ENCODE results near the gene IGFL2. TPM values are rescaled to one million over a fixed set of nuclear protein-coding genes. Genes with fewer than 3 reads are reported as not detected.
"Not testable (repeated sequence)": the region's sequence is repeated elsewhere in the genome, so short reads cannot be mapped to it uniquely, and the experiment has no call there.

Gene IGFL2
- not detected for total RNA-seq

DNA sequence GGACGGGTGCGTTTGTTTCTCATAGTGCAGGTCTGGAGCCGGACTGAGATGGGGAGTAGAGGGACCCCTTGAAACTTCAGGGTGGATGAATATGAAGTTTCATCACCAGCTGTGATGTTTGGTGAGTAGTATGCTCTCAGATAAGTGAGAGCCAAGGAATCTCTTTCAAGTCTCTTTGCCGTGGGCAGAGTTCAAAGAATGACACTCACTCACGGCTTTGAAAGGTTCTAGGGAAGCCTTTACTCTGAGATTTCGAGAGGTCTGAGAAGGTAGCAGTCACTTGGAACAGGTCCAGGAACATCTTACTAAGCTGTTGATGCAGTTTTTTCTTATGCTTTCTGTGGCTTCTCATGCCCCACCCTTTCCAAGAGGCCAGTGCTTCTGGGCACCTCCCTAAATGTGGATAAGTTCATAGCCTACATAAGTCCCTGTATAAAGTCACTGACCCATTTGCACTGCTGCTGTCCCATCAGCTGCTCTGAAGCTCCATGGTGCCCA lies at the start of gene IGFL2:
TSS of gene IGFL2 (plus strand) at position 448 of the 498 bp plus-strand sequence. CDS start at position 489, 41 bp downstream.
- H3K27me3 ChIP-seq (ENCODE audit: control insufficient read depth in 3 of 3, insufficient read depth in 3 of 3, low read length in 3 of 3) = peaks cover 4 to 17% (median 8%) of the 10 kb centered on the region in 3 donors
- H3K27ac ChIP-seq (ENCODE audit: low read depth, low read length) = no peak within 1 kb of the TSS

DNA sequence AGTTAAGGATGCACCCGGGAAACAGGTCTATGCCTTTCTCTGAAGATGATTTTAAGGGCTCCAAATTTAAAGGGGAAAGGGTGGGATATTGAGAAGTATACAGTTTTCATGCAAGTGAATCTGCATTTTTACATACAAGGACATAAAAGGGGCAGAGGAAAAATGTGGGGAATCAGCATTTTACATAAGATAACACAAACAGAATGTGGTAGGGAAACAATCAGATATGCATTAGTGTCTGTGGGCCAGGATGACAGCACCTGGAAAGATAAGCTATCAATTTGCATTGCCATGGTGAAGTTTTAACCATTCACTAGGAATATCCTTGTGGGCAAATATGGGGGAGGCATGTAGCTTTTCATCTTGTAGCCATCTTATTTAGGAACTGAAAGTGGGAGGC lies 47.7 kb upstream of the IGFL2 start:
- H3K9me3 ChIP-seq (ENCODE audit: control insufficient read depth in 3 of 3, low read length in 3 of 3) = peaks cover 0 to 4% (median 3%) of the 10 kb centered on the region in 3 donors
- no peaks in the 10 kb centered on the region for H3K36me3 ChIP-seq (ENCODE audit: control insufficient read depth in 3 of 3, insufficient read depth in 3 of 3, low read length in 3 of 3)
- H3K27me3 ChIP-seq (ENCODE audit: control insufficient read depth in 3 of 3, insufficient read depth in 3 of 3, low read length in 3 of 3) = peaks cover 5 to 19% (median 16%) of the 10 kb centered on the region in 3 donors
- H3K9ac ChIP-seq (ENCODE audit: low read depth in 1 of 3, low read length in 3 of 3) = no peak overlapping the region
- H3K4me3 ChIP-seq (ENCODE audit: low read length in 3 of 3) = no peak overlapping the region
- H3K4me1 ChIP-seq (ENCODE audit: control insufficient read depth in 3 of 3, insufficient read depth in 3 of 3, low read length in 3 of 3) = no peaks in the 10 kb centered on the region
- no peak overlapping the region for H3K27ac ChIP-seq (ENCODE audit: low read depth, low read length)

More for the DNA sequence above, at the start of gene IGFL2:
- H3K9me3 ChIP-seq (ENCODE audit: control insufficient read depth in 3 of 3, low read length in 3 of 3) = no peaks in the 10 kb centered on the region
- no peak within 1 kb of the TSS for H3K4me3 ChIP-seq (ENCODE audit: low read length in 3 of 3)
- no peak within 1 kb of the TSS for H3K9ac ChIP-seq (ENCODE audit: low read depth in 1 of 3, low read length in 3 of 3)
- H3K4me1 ChIP-seq (ENCODE audit: control insufficient read depth in 3 of 3, insufficient read depth in 3 of 3, low read length in 3 of 3) = no peaks in the 10 kb centered on the region
- no peaks in the 10 kb centered on the region for H3K36me3 ChIP-seq (ENCODE audit: control insufficient read depth in 3 of 3, insufficient read depth in 3 of 3, low read length in 3 of 3)

DNA sequence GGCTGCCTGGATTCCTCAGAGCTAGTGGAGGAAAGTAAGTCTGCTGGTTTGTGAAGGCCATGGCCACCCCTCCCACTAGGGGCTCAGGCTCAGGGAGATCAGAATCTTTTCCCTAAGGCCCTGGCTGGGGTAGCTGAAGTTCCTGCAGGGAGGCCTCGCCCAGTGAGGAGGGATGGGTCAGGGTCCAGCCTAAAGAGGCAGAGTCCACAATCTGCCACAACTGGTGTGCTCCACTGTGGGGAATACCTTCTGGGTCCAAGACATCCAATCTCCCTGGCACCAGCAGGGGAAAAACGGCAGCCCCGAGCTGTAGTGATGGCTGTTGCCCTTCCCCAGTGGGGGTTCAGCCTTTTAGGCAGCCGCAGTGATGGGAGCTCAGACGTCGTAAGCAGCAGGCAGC lies 46.7 kb upstream of the IGFL2 start:
- H3K27ac ChIP-seq (ENCODE audit: low read depth, low read length) = no peak overlapping the region

DNA sequence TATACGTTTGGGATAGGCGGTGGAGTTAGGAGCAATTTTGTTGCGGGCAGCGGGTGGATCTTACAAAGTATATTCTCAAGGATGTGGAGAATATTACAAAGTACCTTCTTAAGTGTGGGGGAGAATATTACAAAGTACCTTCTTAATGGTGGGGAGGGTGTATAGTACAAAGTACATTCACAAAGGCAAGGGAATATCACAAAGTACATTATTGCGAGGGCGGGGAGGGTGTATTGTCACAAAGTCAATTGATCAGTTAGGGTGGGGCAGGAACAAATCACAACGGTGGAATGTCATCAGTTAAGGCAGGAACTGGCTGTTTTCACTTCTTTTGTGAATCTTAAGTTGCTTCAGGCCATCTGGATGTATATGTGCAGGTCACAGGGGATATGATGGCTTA lies 45.7 kb upstream of the IGFL2 start:
- peaks cover 5 to 22% (median 16%) of the 10 kb centered on the region in 3 donors for H3K27me3 ChIP-seq (ENCODE audit: control insufficient read depth in 3 of 3, insufficient read depth in 3 of 3, low read length in 3 of 3)
- H3K9ac ChIP-seq (ENCODE audit: low read depth in 1 of 3, low read length in 3 of 3); H3K27ac ChIP-seq (ENCODE audit: low read depth, low read length); H3K4me3 ChIP-seq (ENCODE audit: low read length in 3 of 3); H3K9me3 ChIP-seq (ENCODE audit: control insufficient read depth in 3 of 3, low read length in 3 of 3); H3K36me3 ChIP-seq (ENCODE audit: control insufficient read depth in 3 of 3, insufficient read depth in 3 of 3, low read length in 3 of 3); H3K4me1 ChIP-seq (ENCODE audit: control insufficient read depth in 3 of 3, insufficient read depth in 3 of 3, low read length in 3 of 3): not testable (repeated sequence)

More for the DNA sequence above, 46.7 kb upstream of the IGFL2 start:
- Histone ChIP-seq H3K4me3 (ENCODE audit: low read length in 3 of 3) (no peak overlapping the region), H3K27me3 (ENCODE audit: control insufficient read depth in 3 of 3, insufficient read depth in 3 of 3, low read length in 3 of 3) (peaks cover 5 to 22% (median 16%) of the 10 kb centered on the region in 3 donors), H3K36me3 (ENCODE audit: control insufficient read depth in 3 of 3, insufficient read depth in 3 of 3, low read length in 3 of 3) (no peaks in the 10 kb centered on the region), H3K9me3 (ENCODE audit: control insufficient read depth in 3 of 3, low read length in 3 of 3) (peaks cover 0 to 8% (median 3%) of the 10 kb centered on the region in 3 donors), H3K4me1 (ENCODE audit: control insufficient read depth in 3 of 3, insufficient read depth in 3 of 3, low read length in 3 of 3) (no peaks in the 10 kb centered on the region), H3K9ac (ENCODE audit: low read depth in 1 of 3, low read length in 3 of 3) (no peak overlapping the region)

DNA sequence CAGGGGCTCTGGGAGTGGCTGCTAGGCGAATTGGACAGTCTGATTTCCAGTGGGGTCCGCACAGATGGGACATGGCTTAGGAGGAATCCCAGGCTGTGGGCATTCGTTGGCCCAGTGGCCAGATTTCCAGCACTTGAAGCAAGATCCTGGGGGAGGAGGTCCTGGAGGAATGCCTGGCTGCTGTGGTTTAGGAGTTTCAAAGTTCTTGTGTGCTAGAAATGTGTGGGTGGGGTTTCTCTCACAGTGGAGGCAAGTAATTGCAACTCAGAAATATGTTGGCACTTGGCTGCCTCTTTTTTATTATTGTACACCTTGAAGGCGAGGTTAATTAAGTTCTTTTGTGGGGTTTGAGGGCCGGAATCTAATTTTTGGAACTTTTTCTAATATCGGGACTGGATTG lies 40.7 kb upstream of the IGFL2 start:
- peaks cover 0 to 13% (median 10%) of the 10 kb centered on the region in 3 donors for H3K27me3 ChIP-seq (ENCODE audit: control insufficient read depth in 3 of 3, insufficient read depth in 3 of 3, low read length in 3 of 3)
- H3K9me3 ChIP-seq (ENCODE audit: control insufficient read depth in 3 of 3, low read length in 3 of 3) = peaks cover 0 to 3% (median 0%) of the 10 kb centered on the region in 3 donors
- H3K36me3 ChIP-seq (ENCODE audit: control insufficient read depth in 3 of 3, insufficient read depth in 3 of 3, low read length in 3 of 3) = no peaks in the 10 kb centered on the region
- H3K27ac ChIP-seq (ENCODE audit: low read depth, low read length) = no peak overlapping the region
- H3K9ac ChIP-seq (ENCODE audit: low read depth in 1 of 3, low read length in 3 of 3) = no peak overlapping the region
- H3K4me3 ChIP-seq (ENCODE audit: low read length in 3 of 3) = no peak overlapping the region
- no peaks in the 10 kb centered on the region for H3K4me1 ChIP-seq (ENCODE audit: control insufficient read depth in 3 of 3, insufficient read depth in 3 of 3, low read length in 3 of 3)

DNA sequence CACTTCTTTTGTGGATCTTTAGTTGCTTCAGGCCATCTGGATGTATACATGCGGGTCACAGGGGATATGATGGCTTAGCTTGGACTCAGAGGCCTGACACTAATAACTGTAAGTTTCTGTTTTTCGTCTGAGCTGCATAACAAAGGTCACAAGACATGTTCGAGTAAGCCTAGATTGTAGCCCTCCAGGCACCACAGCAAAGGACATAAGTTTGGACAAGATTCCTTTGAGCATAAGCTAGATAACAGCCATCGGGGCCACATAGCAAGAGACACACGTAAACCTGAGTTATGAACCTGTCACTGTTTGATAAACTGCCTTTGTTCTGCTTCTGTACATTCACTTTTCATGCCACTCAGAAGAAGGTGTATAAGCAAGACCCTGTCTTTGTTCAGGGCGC lies 38.2 kb upstream of the IGFL2 start:
- H3K4me3 ChIP-seq (ENCODE audit: low read length in 3 of 3) = no peak overlapping the region

DNA sequence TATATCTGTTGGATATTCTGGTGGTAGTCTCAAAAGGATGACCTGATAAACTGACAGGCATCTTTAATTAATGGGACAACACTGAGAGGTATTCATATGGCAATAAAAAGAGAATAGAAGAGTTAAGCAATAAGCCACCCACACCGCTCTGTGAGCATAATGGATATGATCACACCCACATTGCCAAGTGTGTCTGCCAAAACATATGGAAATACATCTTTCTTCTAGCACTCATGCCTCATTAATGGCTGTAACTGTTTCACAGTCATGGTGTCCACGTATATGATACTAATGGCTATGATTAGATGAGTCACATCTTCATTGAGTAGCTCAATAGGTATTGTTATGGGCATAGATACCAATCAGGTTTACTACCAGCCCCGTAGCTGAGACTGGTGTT lies 36.7 kb upstream of the IGFL2 start:
- Histone ChIP-seq H3K27ac (ENCODE audit: low read depth, low read length) (no peak overlapping the region), H3K9ac (ENCODE audit: low read depth in 1 of 3, low read length in 3 of 3) (no peak overlapping the region), H3K27me3 (ENCODE audit: control insufficient read depth in 3 of 3, insufficient read depth in 3 of 3, low read length in 3 of 3) (peaks cover 6 to 13% (median 10%) of the 10 kb centered on the region in 3 donors), H3K4me1 (ENCODE audit: control insufficient read depth in 3 of 3, insufficient read depth in 3 of 3, low read length in 3 of 3) (no peaks in the 10 kb centered on the region), H3K9me3 (ENCODE audit: control insufficient read depth in 3 of 3, low read length in 3 of 3) (no peaks in the 10 kb centered on the region), H3K36me3 (ENCODE audit: control insufficient read depth in 3 of 3, insufficient read depth in 3 of 3, low read length in 3 of 3) (no peaks in the 10 kb centered on the region), H3K4me3 (ENCODE audit: low read length in 3 of 3) (no peak overlapping the region)

More for the DNA sequence above, 38.2 kb upstream of the IGFL2 start:
- Histone ChIP-seq H3K27ac (ENCODE audit: low read depth, low read length) (no peak overlapping the region), H3K4me1 (ENCODE audit: control insufficient read depth in 3 of 3, insufficient read depth in 3 of 3, low read length in 3 of 3) (no peaks in the 10 kb centered on the region), H3K27me3 (ENCODE audit: control insufficient read depth in 3 of 3, insufficient read depth in 3 of 3, low read length in 3 of 3) (peaks cover 6 to 16% (median 10%) of the 10 kb centered on the region in 3 donors), H3K36me3 (ENCODE audit: control insufficient read depth in 3 of 3, insufficient read depth in 3 of 3, low read length in 3 of 3) (no peaks in the 10 kb centered on the region), H3K9ac (ENCODE audit: low read depth in 1 of 3, low read length in 3 of 3) (no peak overlapping the region), H3K9me3 (ENCODE audit: control insufficient read depth in 3 of 3, low read length in 3 of 3) (peaks cover 0 to 3% (median 0%) of the 10 kb centered on the region in 3 donors)

DNA sequence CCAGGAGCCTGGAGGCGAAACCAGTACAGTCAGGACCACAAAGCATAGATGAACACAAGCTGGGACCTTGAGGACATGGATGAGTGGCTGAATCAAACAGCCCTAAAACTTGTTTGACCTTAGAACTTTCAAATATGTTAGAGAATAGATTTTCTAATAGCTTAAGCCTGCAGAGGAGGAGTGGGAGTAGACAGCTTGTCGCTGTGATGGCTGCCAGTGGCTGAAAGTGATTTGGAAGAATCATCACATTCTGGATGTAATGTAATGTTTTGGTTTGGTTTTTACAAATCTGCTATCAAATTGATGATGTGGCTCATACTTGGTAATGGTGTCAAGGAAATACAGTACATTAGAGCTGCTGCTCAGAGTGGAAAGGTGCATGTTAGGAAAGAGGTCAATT lies 35.5 kb upstream of the IGFL2 start:
- no peak overlapping the region for H3K27ac ChIP-seq (ENCODE audit: low read depth, low read length)
- H3K4me3 ChIP-seq (ENCODE audit: low read length in 3 of 3) = no peak overlapping the region
- H3K9ac ChIP-seq (ENCODE audit: low read depth in 1 of 3, low read length in 3 of 3) = no peak overlapping the region
- no peaks in the 10 kb centered on the region for H3K9me3 ChIP-seq (ENCODE audit: control insufficient read depth in 3 of 3, low read length in 3 of 3)
- H3K36me3 ChIP-seq (ENCODE audit: control insufficient read depth in 3 of 3, insufficient read depth in 3 of 3, low read length in 3 of 3) = no peaks in the 10 kb centered on the region
- peaks cover 6 to 13% (median 10%) of the 10 kb centered on the region in 3 donors for H3K27me3 ChIP-seq (ENCODE audit: control insufficient read depth in 3 of 3, insufficient read depth in 3 of 3, low read length in 3 of 3)
- H3K4me1 ChIP-seq (ENCODE audit: control insufficient read depth in 3 of 3, insufficient read depth in 3 of 3, low read length in 3 of 3) = no peaks in the 10 kb centered on the region

DNA sequence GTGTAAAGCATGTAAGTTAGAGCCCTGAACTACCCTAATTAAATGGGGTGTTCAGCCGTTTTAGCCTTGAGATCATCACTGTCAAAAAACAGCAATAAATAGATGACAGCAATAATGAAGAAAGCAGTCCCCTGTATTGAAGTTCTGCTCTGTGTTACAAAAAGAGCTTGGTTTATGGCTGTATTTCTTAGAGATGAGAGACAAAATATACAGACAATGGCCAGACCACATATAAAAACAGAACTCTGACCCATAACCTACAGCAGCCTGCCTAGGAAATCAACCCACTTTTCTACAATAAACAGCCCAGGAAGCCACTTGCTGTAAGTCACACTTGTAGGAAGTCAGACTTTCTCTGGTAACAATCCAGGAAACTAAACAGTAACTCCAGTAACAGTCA lies 34.3 kb upstream of the IGFL2 start:
- Histone ChIP-seq H3K27ac (ENCODE audit: low read depth, low read length) (no peak overlapping the region), H3K9me3 (ENCODE audit: control insufficient read depth in 3 of 3, low read length in 3 of 3) (no peaks in the 10 kb centered on the region), H3K4me1 (ENCODE audit: control insufficient read depth in 3 of 3, insufficient read depth in 3 of 3, low read length in 3 of 3) (no peaks in the 10 kb centered on the region), H3K4me3 (ENCODE audit: low read length in 3 of 3) (no peak overlapping the region), H3K36me3 (ENCODE audit: control insufficient read depth in 3 of 3, insufficient read depth in 3 of 3, low read length in 3 of 3) (no peaks in the 10 kb centered on the region), H3K27me3 (ENCODE audit: control insufficient read depth in 3 of 3, insufficient read depth in 3 of 3, low read length in 3 of 3) (peaks cover 6 to 21% (median 17%) of the 10 kb centered on the region in 3 donors), H3K9ac (ENCODE audit: low read depth in 1 of 3, low read length in 3 of 3) (no peak overlapping the region)

DNA sequence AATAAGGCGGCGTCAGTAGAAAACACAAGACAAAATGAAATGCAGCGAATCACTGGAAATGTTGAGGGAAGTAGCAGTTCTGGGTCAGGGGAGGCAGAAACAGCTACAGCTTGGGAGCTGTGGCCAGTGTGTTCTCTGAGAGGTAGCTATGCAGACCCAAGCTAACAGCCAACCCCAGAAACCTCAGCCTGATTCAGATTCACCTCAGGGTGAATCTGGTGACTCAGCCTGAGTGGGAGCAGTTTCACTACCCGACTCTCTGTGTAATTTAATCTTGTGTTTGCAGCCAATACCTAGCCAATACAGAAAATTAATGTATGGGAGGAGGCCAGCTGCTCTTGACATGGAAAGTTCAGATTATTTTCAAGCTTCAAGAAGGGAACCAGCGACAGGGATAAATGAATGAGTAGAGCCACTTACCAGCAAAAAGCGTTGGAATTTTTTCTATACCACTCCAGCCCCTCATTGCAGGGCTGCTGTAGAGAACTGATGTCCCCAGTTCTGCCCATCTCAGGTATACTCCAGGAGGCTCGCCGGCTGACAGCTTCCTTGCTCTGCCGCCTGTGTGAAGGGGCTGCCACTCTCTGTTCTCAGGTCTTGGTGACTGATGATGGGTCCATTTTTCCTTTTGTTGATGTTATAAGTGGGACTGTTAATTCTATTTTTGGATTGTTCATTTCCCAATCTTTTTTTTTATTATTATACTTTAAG lies 32.5 kb upstream of the IGFL2 start:
- no peaks in the 10 kb centered on the region for H3K36me3 ChIP-seq (ENCODE audit: control insufficient read depth in 3 of 3, insufficient read depth in 3 of 3, low read length in 3 of 3)
- H3K9ac ChIP-seq (ENCODE audit: low read depth in 1 of 3, low read length in 3 of 3) = no peak overlapping the region
- H3K4me3 ChIP-seq (ENCODE audit: low read length in 3 of 3) = no peak overlapping the region
- peaks cover 12 to 23% (median 19%) of the 10 kb centered on the region in 3 donors for H3K27me3 ChIP-seq (ENCODE audit: control insufficient read depth in 3 of 3, insufficient read depth in 3 of 3, low read length in 3 of 3)
- H3K4me1 ChIP-seq (ENCODE audit: control insufficient read depth in 3 of 3, insufficient read depth in 3 of 3, low read length in 3 of 3) = no peaks in the 10 kb centered on the region
- H3K27ac ChIP-seq (ENCODE audit: low read depth, low read length) = no peak overlapping the region
- H3K9me3 ChIP-seq (ENCODE audit: control insufficient read depth in 3 of 3, low read length in 3 of 3) = no peaks in the 10 kb centered on the region
